Measurements from ENCODE around the gene MIXL1.

MIXL1 gene

GRCh38 chr1:226204198-226204597, 19.3 kb upstream of the MIXL1 start:
- no peaks in the 10 kb centered on the region for H3K9me3 Mint-ChIP-seq
- peaks cover 9% of the 10 kb centered on the region for H3K27me3 Mint-ChIP-seq
- no peaks in the 10 kb centered on the region for H3K4me1 Mint-ChIP-seq (ENCODE audit: low read depth)
- H3K27ac Mint-ChIP-seq, result no peak overlapping the region
- H3K4me3 Mint-ChIP-seq, result no peak overlapping the region
- no peaks in the 10 kb centered on the region for H3K36me3 Mint-ChIP-seq (ENCODE audit: low read depth)

GRCh38 chr1:226207048-226207447, 16.4 kb upstream of the MIXL1 start:
- no peaks in the 10 kb centered on the region for H3K27me3 Mint-ChIP-seq
- H3K36me3 Mint-ChIP-seq (ENCODE audit: low read depth), result no peaks in the 10 kb centered on the region
- no peak overlapping the region for H3K27ac Mint-ChIP-seq
- H3K4me1 Mint-ChIP-seq (ENCODE audit: low read depth), result no peaks in the 10 kb centered on the region
- H3K9me3 Mint-ChIP-seq, result no peaks in the 10 kb centered on the region
- no peak overlapping the region for H3K4me3 Mint-ChIP-seq

GRCh38 chr1:226209307-226210059, 14.0 kb upstream of the MIXL1 start:
- Mint-ChIP-seq H3K4me1 (ENCODE audit: low read depth) (no peaks in the 10 kb centered on the region), H3K27ac (no peak overlapping the region), H3K36me3 (ENCODE audit: low read depth) (no peaks in the 10 kb centered on the region), H3K4me3 (no peak overlapping the region), H3K27me3 (no peaks in the 10 kb centered on the region), H3K9me3 (no peaks in the 10 kb centered on the region)

- H3K9me3 Mint-ChIP-seq, result no peaks in the 10 kb centered on the region
- H3K27me3 Mint-ChIP-seq, result no peaks in the 10 kb centered on the region
- H3K36me3 Mint-ChIP-seq (ENCODE audit: low read depth), result no peaks in the 10 kb centered on the region
- no peaks in the 10 kb centered on the region for H3K4me1 Mint-ChIP-seq (ENCODE audit: low read depth)
- no peak overlapping the region for H3K4me3 Mint-ChIP-seq
- H3K27ac Mint-ChIP-seq, result no peak overlapping the region
These were observed 12.8 kb upstream of the MIXL1 start for GRCh38 chr1:226210571-226211176.

- Mint-ChIP-seq H3K36me3 (ENCODE audit: low read depth) (no peaks in the 10 kb centered on the region), H3K9me3 (no peaks in the 10 kb centered on the region), H3K27ac (no peak overlapping the region), H3K4me3 (no peak overlapping the region), H3K27me3 (no peaks in the 10 kb centered on the region), H3K4me1 (ENCODE audit: low read depth) (no peaks in the 10 kb centered on the region)
These were observed 12.2 kb upstream of the MIXL1 start for GRCh38 chr1:226211181-226211821.

- no peak overlapping the region for H3K27ac Mint-ChIP-seq
These were observed 10.9 kb upstream of the MIXL1 start for GRCh38 chr1:226212545-226212944.

GRCh38 chr1:226215239-226215638, 8.2 kb upstream of the MIXL1 start:
- no peaks in the 10 kb centered on the region for H3K4me1 Mint-ChIP-seq (ENCODE audit: low read depth)

More at GRCh38 chr1:226212545-226212944, 10.9 kb upstream of the MIXL1 start:
- no peaks in the 10 kb centered on the region for H3K4me1 Mint-ChIP-seq (ENCODE audit: low read depth)
- no peaks in the 10 kb centered on the region for H3K36me3 Mint-ChIP-seq (ENCODE audit: low read depth)
- no peak overlapping the region for H3K4me3 Mint-ChIP-seq
- H3K27me3 Mint-ChIP-seq, result no peaks in the 10 kb centered on the region
- no peaks in the 10 kb centered on the region for H3K9me3 Mint-ChIP-seq

GRCh38 chr1:226216056-226216455, 7.4 kb upstream of the MIXL1 start:
- Mint-ChIP-seq H3K9me3 (no peaks in the 10 kb centered on the region), H3K27ac (no peak overlapping the region), H3K4me1 (ENCODE audit: low read depth) (no peaks in the 10 kb centered on the region), H3K36me3 (ENCODE audit: low read depth) (no peaks in the 10 kb centered on the region), H3K4me3 (no peak overlapping the region), H3K27me3 (peaks cover 5% of the 10 kb centered on the region)

More at GRCh38 chr1:226215239-226215638, 8.2 kb upstream of the MIXL1 start:
- no peak overlapping the region for H3K4me3 Mint-ChIP-seq
- no peaks in the 10 kb centered on the region for H3K36me3 Mint-ChIP-seq (ENCODE audit: low read depth)
- H3K9me3 Mint-ChIP-seq, result no peaks in the 10 kb centered on the region
- H3K27ac Mint-ChIP-seq, result no peak overlapping the region
- no peaks in the 10 kb centered on the region for H3K27me3 Mint-ChIP-seq

- Mint-ChIP-seq H3K4me3 (no peak overlapping the region), H3K9me3 (no peaks in the 10 kb centered on the region), H3K4me1 (ENCODE audit: low read depth) (peaks cover 4% of the 10 kb centered on the region), H3K27me3 (peaks cover 12% of the 10 kb centered on the region), H3K27ac (no peak overlapping the region), H3K36me3 (ENCODE audit: low read depth) (no peaks in the 10 kb centered on the region)
These were observed 6.2 kb upstream of the MIXL1 start for GRCh38 chr1:226217273-226217672.

- H3K36me3 Mint-ChIP-seq (ENCODE audit: low read depth), result no peaks in the 10 kb centered on the region
- H3K4me3 Mint-ChIP-seq, result no peak overlapping the region
- H3K9me3 Mint-ChIP-seq, result no peaks in the 10 kb centered on the region
- H3K27me3 Mint-ChIP-seq, result peaks cover 37% of the 10 kb centered on the region
- H3K27ac Mint-ChIP-seq, result no peak overlapping the region
- peaks cover 14% of the 10 kb centered on the region for H3K4me1 Mint-ChIP-seq (ENCODE audit: low read depth)
These were observed 2.8 kb upstream of the MIXL1 start for GRCh38 chr1:226220473-226221189.

- Mint-ChIP-seq H3K9me3 (no peaks in the 10 kb centered on the region), H3K36me3 (ENCODE audit: low read depth) (no peaks in the 10 kb centered on the region), H3K27me3 (peaks cover 43% of the 10 kb centered on the region), H3K4me3 (peak overlapping the region; percentile 42), H3K4me1 (ENCODE audit: low read depth) (peaks cover 14% of the 10 kb centered on the region), H3K27ac (no peak overlapping the region)
These were observed 778 bp upstream of the MIXL1 start for GRCh38 chr1:226222686-226223085.

GRCh38 chr1:226223786-226224244, 351 bp downstream of the MIXL1 start:
- Mint-ChIP-seq H3K36me3 (ENCODE audit: low read depth) (no peaks in the 10 kb centered on the region), H3K27me3 (peaks cover 43% of the 10 kb centered on the region), H3K27ac (no peak overlapping the region), H3K9me3 (no peaks in the 10 kb centered on the region), H3K4me1 (ENCODE audit: low read depth) (peaks cover 14% of the 10 kb centered on the region), H3K4me3 (peak overlapping the region; percentile 72)

- no peak overlapping the region for H3K27ac Mint-ChIP-seq
- H3K27me3 Mint-ChIP-seq, result peaks cover 36% of the 10 kb centered on the region
- H3K4me1 Mint-ChIP-seq (ENCODE audit: low read depth), result peaks cover 14% of the 10 kb centered on the region
- no peaks in the 10 kb centered on the region for H3K9me3 Mint-ChIP-seq
- no peak overlapping the region for H3K4me3 Mint-ChIP-seq
- peaks cover 15% of the 10 kb centered on the region for H3K36me3 Mint-ChIP-seq (ENCODE audit: low read depth)
These were observed 3.1 kb downstream of the MIXL1 start for GRCh38 chr1:226226601-226227000.

- Mint-ChIP-seq H3K9me3 (no peaks in the 10 kb centered on the region), H3K4me3 (no peak overlapping the region), H3K27me3 (no peaks in the 10 kb centered on the region), H3K27ac (no peak overlapping the region), H3K4me1 (ENCODE audit: low read depth) (no peaks in the 10 kb centered on the region), H3K36me3 (ENCODE audit: low read depth) (peaks cover 44% of the 10 kb centered on the region)
These were observed 9.8 kb downstream of the MIXL1 start for GRCh38 chr1:226233293-226233692.

- Mint-ChIP-seq H3K4me1 (ENCODE audit: low read depth) (no peaks in the 10 kb centered on the region), H3K4me3 (no peak overlapping the region), H3K27ac (no peak overlapping the region), H3K27me3 (no peaks in the 10 kb centered on the region), H3K9me3 (no peaks in the 10 kb centered on the region), H3K36me3 (ENCODE audit: low read depth) (peaks cover 46% of the 10 kb centered on the region)
These were observed 10.3 kb downstream of the MIXL1 start for GRCh38 chr1:226233806-226234205.

All from stimulated activated naive CD8-positive, alpha-beta T cell treated with anti-CD3 and anti-CD28 coated beads, Interleukin-15, Interleukin-2, amounts not matched to agents 100 ng/mL and 50 ng/mL, for 24 hours (primary cell).